GM19467 (cell line): ENCODE results near the gene ARG2.
A peak's percentile ranks its signal among the peaks of the same experiment; 100 is the strongest.

Experiments
- ATAC-seq: cut with Tn5 transposase; IDR thresholded peaks from one replicate; pipeline ENCODE4 v1.9.1; 2021; ENCODE audit warnings: mild to moderate bottlenecking, moderate library complexity; ENCODE audit not compliant: unreplicated experiment

Gene ARG2

DNA sequence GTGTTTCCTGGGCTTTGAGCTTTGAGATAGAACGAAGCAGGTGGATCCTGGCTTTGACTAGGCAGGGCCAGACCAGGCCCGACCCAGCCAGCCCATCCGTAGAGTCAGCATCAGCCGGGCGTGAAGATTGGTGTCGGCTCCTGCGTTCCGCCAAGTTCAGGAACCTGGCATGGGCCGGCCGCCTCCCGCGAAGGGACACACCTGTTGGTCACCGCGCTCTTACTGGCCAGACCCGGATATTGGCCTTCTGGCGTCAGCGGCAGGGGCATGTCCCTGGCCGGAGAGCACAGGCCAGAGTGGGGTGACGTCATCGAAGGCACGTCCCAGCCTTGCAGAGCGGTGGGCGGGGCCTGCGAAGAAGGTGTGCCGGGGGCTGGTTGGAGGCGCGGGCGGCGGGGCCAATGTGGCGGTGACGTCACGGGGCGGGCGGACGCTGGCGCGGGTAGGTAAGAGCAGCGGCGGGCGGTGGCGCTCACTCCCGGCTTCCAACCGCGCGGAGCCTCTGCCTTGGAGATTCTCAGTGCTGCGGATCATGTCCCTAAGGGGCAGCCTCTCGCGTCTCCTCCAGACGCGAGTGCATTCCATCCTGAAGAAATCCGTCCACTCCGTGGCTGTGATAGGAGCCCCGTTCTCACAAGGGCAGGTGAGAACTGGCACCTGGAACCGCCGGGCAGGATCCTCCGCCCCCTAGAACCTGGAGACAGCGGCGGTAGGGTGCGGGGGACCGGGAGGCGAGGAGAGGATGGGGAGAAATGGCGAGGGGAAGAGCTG lies at the start of gene ARG2:
TSS of gene ARG2 (plus strand) at position 475 of the 771 bp plus-strand sequence. CDS start at position 533, 58 bp downstream.
- ATAC-seq, result peak; percentile 94

DNA sequence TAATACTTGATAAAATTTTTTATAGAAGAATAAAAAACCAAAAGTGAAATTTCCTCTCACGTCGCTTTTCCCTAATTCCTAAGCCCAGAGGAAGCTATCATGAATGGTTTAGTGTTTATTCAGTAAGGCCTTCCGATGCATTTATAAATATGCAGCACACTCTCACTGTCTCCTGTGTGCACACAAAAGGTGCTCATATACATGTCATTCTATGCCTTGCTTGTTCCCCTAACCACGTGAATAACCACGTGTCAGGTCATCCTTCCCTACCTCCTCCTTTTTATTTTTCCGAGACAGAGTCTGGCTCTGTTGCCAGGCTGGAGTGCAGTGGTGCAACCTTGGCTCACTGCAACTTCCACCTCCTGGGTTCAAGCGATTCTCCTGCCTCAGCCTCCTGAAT lies 49.3 kb upstream of the ARG2 start:
- ATAC-seq, result no peak

DNA sequence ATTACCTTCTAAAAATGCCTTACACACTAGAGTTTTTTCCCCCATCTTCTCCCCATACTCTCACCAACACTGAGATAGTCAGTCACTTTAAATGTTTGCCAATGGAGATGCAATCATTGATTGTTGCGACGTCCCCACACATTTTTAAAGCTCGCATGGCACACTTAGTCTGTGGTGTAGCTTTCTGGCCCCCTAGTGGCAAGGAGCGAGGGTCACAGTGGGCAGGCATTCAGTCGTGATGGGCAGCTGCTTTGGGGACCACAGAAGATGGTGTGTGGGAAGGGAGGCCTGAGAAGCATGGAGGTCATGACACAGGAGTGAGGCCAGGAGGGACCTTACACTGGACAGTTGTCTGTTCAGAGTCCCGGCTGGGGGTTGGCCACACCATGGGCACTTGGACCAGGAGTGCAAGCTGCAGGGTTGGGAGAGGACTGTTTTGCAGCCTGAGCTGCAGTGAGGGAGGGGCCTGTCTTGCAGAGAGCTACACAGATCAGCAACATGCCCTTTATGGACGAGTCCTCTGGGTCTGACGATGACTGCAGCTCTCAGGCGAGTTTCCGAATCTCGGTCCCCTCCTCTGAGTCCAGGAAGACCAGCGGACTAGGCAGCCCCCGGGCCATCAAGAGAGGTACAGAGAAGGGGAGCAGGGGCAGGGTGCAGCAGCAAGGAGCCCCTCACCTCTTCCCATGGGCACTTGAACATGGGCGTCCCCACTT lies 48.3 kb upstream of the ARG2 start:
- no peak for ATAC-seq

DNA sequence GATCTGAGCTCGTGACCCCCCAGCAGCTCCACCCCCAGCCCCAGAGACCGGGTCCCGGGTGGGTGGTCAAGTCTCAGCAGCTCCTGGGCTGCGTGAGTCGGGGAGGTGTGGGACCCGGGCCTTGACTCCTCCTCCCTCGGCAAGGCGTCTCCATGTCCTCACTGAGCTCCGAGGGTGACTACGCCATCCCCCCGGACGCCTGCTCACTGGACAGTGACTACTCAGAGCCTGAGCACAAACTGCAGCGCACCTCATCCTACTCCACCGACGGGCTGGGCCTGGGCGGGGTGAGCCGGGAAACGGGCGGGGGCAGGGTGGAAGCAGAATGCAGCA lies 47.8 kb upstream of the ARG2 start:
- no peak for ATAC-seq

DNA sequence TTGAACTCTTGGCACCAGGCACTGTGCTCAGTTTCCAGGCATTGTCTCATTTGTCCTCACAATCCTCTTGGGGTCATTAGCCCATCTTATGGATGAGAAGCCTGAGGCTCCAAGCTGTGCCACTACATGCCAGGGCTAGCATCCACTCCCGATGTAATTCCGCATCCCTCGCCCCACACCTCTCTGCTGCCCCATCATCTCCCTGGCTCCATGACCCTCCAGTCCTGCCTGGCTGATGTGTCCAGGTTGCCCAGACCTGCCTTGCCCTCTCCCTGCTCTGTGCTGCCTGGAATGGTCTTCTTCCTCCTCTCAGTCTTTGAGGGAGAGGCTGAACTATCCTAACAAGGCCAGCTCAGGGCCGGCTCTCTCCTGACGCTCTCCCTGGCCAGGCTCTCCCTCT lies 47.1 kb upstream of the ARG2 start:
- no peak for ATAC-seq

DNA sequence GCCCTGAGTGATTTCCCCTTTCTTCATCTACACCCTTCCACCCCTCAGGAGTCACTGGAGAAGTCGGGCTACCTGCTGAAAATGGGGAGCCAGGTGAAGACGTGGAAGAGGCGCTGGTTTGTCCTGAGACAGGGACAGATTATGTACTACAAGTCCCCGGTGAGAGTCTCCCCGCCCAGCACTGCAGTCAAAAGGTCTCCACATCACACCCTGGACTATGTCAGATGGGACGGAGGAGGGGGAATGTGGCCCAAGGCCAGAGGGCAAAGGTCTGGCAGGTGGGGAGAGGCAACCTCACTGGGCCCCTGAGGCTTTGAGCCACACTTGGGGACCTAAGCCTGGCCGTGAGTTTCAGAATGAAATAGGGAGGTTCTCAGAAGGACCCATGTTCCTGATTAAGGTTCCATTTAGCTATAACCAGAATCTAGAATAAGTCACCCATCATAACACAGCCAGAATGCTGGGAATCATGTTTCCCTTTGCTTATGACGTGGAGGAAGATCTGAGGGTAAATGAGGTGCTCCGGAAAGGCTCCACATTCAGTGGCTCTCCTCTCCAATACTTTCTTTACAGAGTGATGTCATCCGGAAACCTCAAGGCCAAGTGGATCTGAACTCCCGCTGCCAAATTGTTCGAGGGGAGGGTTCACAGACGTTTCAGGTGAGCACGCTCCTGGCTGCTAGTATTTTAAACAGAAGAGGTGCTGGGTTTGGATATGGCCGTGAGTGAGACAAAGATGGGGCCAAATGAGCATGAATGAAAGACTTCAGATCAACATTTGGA lies 46.3 kb upstream of the ARG2 start:
- ATAC-seq, result no peak

DNA sequence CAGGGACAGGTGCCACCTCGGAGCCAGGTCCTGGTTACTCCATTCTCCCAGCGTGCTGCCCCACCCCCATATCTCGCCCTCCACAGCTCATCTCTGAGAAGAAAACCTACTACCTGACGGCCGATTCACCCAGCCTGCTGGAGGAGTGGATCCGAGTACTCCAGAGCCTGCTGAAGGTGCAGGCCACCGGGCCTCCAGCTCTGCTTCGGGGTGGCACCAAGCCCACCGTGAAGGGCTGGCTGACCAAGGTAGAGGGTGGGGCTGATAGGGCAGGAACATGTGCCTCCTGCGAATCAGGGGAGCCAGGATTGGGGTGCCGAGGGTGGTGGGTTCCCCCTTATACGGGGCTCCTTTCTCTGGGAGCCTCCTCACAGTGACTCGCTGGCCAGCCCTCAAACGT lies 45.6 kb upstream of the ARG2 start:
- ATAC-seq, result no peak

DNA sequence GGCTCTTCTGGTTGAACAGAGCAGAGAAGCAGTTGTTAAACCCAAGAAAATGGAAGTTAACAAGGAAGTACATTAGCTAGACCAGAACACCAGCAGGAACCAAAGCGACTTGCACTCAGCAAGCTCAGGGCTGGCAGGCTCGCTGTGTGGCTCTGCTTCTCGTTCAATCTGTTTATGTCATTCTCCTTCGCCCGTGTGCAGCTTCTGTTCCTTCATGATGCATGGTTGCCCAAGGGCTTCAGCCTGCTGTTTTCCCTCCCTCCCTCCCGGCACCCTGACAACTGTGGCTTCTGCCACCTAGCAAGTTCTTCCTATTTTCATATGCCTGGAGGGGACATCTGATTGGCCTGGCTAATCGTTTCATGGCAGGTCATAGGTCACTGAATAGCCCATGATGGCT lies 44.9 kb upstream of the ARG2 start:
- no peak for ATAC-seq

DNA sequence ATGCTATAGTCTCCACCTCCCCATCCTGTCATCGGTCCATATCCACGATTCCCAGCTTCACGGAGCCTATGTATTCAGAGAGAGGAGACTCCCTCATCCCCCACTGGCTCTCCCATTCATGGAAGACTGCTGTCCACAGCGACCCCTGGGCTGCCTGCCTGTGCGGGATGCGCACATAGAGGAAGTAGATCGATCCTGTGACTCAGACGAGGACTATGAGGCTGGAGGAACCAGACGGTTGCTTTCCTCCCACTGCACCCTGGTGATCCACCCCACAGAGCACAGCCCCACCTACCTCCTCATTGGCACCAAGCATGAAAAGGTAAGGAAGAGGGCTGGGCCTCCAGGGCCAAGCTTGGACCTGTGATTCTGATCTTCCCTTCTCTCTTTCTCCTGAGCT lies 44.0 kb upstream of the ARG2 start:
- no peak for ATAC-seq

DNA sequence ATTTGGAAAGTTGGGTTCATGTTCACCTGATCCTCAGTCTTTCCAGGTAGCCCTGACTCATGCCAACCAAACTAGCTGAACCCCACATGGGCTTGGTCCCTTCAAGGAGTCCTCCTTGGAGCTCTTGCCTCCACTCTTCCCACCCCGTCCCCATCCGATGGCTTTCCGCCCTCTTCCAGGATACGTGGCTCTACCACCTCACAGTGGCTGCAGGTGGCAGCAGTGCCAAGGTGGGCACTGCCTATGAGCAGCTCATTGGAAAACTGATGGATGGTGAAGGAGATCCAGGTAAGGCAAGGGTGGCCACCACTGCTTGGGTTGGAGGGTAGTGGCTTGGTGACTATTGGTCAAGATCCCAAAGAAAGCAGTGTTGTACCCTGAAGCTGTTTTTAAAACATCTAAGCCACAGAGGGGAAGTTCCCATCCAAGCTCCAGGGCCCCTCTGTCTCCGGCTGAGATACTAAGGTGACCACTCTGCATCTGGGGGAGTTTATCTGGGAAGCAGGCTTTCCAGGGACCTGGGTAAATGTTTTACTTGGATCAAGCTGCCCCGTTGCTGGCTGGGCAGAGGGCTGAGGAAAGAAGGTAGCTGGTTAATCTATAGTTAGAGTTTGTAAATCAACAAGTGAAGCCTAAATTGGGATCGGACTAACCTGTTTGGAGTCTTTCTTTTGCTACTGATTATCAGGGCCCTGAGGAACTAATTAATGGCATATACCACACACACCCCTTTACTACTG lies 43.3 kb upstream of the ARG2 start:
- no peak for ATAC-seq

DNA sequence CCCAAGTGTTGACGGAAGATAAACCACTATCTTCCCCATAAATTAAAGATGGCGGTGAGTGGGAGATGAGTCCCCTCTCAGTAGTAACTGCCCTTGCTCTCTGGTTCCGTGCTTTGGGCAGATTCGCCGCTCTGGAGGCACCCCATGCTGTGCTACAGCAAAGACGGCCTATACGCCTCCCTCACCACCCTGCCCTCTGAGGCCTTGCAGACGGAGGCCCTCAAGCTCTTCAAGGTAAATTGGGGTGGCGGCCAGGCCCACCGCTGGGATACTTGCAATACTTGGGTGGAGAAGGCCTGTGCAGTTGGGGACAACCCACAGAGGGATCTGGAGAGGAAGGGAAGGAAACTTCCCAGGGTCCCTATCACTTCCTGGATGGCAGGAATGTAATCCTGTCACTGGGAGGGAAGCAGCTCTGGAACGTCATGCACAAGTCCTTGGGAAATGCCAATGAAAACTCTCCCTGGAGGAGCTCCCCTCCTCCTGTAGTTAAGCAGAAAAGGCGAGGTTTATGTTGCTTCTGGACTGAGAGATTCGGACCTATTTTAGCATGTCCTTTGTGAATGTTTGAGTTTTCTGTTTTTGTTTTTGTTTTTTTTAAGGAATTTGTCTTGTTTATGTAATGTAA lies 42.4 kb upstream of the ARG2 start:
- no peak for ATAC-seq

DNA sequence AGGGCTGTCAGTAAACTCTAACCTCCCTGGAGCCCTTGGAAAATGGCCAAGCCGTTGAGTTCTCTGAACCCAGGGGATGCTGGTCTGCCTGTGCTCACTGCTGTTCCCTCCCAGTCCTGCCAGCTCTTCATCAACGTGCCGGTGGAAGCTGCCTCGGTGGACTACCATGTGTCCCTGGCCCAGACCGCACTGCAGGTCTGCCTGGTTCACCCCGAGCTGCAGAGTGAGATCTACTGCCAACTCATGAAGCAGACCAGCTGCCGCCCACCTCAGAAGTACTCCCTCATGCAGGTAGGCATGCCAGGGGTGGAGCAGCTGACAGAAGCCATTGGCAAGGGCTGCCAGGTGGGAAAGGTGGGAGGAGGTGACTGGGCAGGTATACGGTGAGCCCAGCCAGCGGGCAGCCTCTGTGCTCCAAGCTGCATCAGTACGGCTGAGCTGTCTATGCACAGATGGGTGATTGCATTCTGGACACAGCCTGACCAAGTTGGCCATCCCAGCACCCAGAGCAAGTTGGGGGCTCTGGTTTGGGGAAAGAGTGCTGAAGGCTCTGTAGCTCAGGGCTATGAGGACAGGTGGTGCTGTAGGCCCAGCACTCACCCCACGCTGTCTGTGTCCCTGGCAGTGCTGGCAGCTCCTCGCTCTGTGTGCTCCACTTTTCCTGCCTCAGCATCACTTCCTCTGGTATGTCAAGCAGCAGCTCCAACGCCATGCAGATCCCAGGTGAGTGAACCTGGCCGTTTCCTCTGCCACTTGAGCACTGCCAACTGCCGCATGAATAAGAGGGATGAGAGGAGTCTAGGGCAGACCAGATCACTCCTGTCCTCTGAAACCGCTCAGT lies 41.6 kb upstream of the ARG2 start:
- ATAC-seq, result no peak

DNA sequence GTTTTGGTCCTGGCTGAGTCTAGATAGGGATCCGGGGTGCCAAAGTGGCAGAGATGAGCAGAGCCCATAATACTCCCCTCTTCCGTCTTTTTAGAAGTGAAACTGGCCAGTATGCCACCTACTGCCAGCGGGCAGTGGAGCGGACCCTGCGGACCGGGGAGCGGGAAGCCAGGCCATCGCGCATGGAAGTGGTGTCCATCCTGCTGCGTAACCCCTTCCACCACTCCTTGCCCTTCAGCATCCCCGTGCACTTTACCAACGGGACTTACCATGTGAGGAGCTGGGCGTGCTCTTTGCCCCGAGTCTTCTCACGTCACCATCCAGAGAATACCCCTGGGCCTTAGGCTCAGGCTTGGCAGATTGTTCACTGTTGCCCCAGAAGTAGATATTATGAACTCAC lies 40.7 kb upstream of the ARG2 start:
- ATAC-seq, result no peak

DNA sequence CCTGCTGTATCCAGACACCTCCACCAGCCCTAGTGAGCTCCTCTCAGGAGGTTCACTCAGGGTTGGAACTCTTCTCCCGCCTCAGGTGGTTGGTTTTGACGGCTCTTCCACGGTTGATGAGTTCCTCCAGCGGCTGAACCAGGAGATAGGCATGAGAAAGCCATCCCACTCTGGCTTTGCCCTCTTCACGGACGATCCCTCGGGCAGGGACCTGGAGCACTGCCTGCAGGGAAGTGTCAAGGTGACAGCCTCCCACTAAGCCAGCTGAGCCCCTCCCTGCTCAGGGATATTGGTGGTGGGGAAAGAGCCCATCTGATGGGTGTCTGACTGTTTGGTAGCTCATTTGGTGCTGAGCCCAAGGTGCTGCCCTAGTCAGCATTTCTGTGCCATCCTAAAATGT lies 40.1 kb upstream of the ARG2 start:
- ATAC-seq, result no peak

DNA sequence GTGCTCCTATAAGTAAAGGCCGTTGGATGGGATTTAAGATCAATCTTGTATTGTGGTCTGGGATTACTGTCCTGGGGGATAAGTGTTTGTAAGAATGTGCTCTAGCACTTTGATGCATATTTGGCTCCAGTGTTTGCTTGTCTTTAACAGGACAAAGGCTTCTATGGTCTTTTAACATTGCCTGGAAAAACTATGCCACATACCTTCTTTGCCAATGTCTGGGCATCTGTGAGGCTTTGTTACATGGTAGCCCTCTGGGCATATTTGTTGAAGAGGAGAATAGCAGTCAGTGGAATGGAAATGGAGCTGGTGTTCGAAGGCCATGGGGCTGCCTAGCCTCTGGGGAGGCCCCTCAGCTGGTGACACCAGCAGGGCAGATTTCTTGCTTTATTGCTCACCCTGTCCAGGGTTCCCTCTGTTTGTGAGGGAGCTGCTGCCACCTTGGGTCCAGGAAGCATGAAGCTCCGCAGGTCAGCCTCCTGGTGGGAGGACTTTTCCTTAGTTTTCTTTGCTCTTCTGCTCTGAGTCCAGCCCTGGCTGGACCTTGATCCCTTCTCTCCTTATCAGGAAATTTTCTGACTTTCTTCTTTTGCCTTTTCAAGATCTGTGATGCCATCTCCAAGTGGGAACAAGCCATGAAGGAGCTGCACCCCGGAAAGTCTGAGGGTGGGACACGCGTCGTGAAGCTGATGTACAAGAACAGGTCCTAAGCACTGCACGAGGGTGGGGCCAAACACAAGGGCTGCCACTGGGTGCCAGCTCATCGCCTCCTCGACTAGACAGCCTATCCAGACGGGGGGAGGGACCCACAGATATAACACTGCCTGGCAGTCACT lies 39.2 kb upstream of the ARG2 start:
- no peak for ATAC-seq

DNA sequence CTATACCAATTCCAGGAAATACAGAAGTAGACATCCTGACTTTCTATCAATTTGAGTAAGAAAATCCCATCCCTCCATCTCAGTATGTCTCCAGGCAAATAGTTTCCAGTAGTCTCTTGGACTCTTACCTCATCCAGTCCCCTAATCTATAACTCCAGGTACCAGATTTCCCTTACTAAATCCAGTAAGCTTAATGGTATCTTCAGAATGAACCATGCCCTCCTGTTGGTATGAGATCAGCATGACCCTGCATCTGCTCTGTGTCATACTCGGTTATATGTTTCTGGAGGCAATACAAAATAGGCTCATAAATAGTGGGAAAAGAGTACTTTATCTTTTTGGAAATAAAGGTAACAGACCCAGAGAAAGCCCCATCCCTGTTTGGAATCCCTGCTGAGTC lies 38.1 kb upstream of the ARG2 start:
- no peak for ATAC-seq

DNA sequence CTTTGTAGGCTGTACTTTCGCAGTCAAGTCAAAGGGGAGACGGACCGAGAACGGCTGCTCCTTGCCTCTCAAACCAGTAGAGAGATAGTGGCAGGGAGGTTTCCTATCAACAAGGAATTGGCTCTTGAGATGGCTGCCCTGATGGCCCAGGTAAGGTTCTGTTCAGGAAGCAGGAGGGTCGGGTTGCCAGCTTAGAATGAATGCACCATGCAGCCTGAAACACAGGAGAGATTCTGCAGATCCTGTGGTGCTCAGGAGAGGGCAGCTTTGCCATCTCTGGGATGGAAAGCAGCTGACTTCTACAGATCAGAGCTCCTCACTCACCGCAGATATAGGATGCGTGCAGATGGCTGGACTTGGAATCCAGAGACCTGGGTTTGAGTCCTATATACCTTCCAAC lies 37.7 kb upstream of the ARG2 start:
- ATAC-seq, result no peak

DNA sequence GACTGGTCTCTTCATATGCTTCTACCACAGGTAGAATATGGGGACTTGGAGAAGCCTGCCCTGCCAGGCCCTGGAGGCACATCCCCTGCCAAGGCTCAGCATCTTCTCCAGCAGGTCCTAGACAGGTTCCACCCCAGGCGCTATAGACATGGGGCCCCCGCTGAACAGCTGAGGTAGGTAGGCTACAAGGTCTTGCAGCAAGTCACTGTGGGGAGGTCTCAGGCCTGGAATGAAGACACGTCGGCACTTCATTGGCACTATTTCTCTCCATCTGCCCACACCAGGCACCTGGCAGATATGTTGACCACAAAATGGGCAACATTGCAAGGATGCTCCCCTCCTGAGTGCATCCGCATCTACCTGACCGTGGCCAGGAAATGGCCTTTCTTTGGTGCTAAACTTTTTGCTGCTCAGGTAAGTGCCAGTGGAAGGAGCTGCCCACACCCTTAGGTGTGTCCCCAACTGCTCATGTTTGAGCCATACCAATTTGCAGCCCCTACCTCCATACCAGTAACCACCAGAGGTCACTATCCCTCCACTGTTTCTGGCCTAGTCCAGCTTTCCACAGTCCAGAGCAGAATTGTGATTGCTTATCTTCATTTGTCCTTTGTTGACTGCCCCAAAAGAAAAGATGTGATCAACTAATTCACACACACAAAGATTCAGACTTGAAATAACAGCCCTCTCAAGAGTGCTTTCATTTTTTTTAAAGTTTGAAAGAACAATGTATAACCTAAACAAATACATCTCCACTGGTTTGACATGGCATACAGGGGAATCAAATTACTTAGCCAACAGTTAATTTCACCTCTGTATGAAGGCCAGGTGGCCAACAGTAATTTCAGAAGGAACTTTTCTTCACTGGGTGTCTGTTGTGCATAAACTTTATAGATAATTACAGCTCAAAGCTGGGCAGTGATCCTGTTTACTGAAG lies 35.7 kb upstream of the ARG2 start:
- no peak for ATAC-seq
